ENCODE results near the gene DNAJC5G. TPM values are rescaled to one million over a fixed set of nuclear protein-coding genes. Genes with fewer than 3 reads are reported as not detected.
A peak's percentile ranks its signal among the peaks of the same experiment; 100 is the strongest.

The DNAJC5G gene
- total and polyA plus RNA-seq, 2 of the 13 experiments (the other 11 are each of a cell fraction or from before 2014, with no cell fraction given): 0.05 TPM; not detected in 1

- TF ChIP-seq ARID4A (CRISPR knock-in tag; IDR thresholded peaks at IDR 0.05; ENCODE audit: borderline replicate concordance) (peak; percentile 54; the same call in 1 of the 2 replicates), SIN3A (IDR thresholded peaks at IDR 0.05; ENCODE audit: borderline replicate concordance, low read depth, low read length) (peak; percentile 60; the same call in 1 of the 2 replicates), ZBTB46 (CRISPR knock-in tag; IDR thresholded peaks at IDR 0.05; ENCODE audit: borderline replicate concordance) (no peak), ZNF329 (CRISPR knock-in tag; IDR thresholded peaks at IDR 0.05; ENCODE audit: low read depth) (no peak), ZNF781 (CRISPR knock-in tag; IDR thresholded peaks at IDR 0.05; ENCODE audit: borderline replicate concordance, not compliant biosample characterization) (peak; percentile 69), ZNF530 (CRISPR knock-in tag; IDR thresholded peaks at IDR 0.05; ENCODE audit: low read depth) (no peak), SAP130 (CRISPR knock-in tag; IDR thresholded peaks at IDR 0.05; ENCODE audit: low read depth) (peak; percentile 69), JUND (CRISPR knock-in tag; IDR thresholded peaks at IDR 0.05) (no peak), XRCC5 (optimal IDR thresholded peaks at IDR 0.05; ENCODE audit: low read length) (peak; percentile 98), MAZ (IDR thresholded peaks at IDR 0.05; ENCODE audit: borderline replicate concordance, low read depth, low read length) (peak; percentile 79; the same call in 1 of the 2 replicates), MAZ (CRISPR knock-in tag; IDR thresholded peaks at IDR 0.05; ENCODE audit: low read depth) (peak; percentile 71), ZBTB7A (CRISPR knock-in tag; IDR thresholded peaks at IDR 0.05) (peak; percentile 76), ZNF281 (CRISPR knock-in tag; IDR thresholded peaks at IDR 0.05; ENCODE audit: borderline replicate concordance) (no peak), CERS6 (CRISPR knock-in tag; IDR thresholded peaks at IDR 0.05) (no peak), ZNF451 (CRISPR knock-in tag; IDR thresholded peaks at IDR 0.05) (0 out of 2 replicates have a peak, but pooled peaks have one; percentile 44), FOXP1 (IDR thresholded peaks at IDR 0.05) (no peak), FOXP1 (CRISPR knock-in tag; IDR thresholded peaks at IDR 0.05) (no peak)
These were observed 25.2 kb upstream of the DNAJC5G start (continued) for GRCh38 chr2:27249891-27250651.
